CD4-positive, CD25-positive, alpha-beta regulatory T cell (primary cell): ENCODE measurements around the gene CDC123. TPM values are rescaled to one million over a fixed set of nuclear protein-coding genes. Genes with fewer than 3 reads are reported as not detected.

Experiments used
- ATAC-seq, 2 donors: fragments of 150-1000 bp; cut with Tn5 transposase; one replicate each; pipeline ENCODE4 v1.10.0; 2021; ENCODE audit warnings: low read depth in 2 of 2, moderate number of reproducible peaks in 2 of 2, moderate library complexity in 1 of 2
- DNase-seq, 3 donors: peaks; one replicate each; pipeline versions ENCODE4 v3.0.0 to v3.0.0-alpha.2; 2012 to 2022; ENCODE audit warnings: mixed read lengths in 1 of 3
- H3K27ac ChIP-seq: one replicate; pipeline ENCODE4 v1.7.0; 2013; ENCODE audit warnings: mild to moderate bottlenecking, low read length; ENCODE audit not compliant: insufficient read depth, poor library complexity, severe bottlenecking
- H3K27me3 ChIP-seq: one replicate; pipeline ENCODE4 v1.7.0; 2013; ENCODE audit warnings: low read length; ENCODE audit not compliant: control insufficient read depth, insufficient read depth
- H3K36me3 ChIP-seq: one replicate; pipeline ENCODE4 v1.7.0; 2013; ENCODE audit warnings: mild to moderate bottlenecking, low read length, moderate library complexity; ENCODE audit not compliant: control insufficient read depth, insufficient read depth
- H3K4me1 ChIP-seq: 2 replicates; pipeline ENCODE4 v1.7.0; 2013; ENCODE audit warnings: mild to moderate bottlenecking, low read length; ENCODE audit not compliant: insufficient read depth, control insufficient read depth, poor library complexity, severe bottlenecking
- H3K4me3 ChIP-seq: one replicate; pipeline ENCODE4 v1.7.0; 2013; ENCODE audit warnings: low read depth, mild to moderate bottlenecking, low read length, moderate library complexity
- H3K9me3 ChIP-seq, 2 experiments: 1 replicate in 1 of 2; 2 replicates in 1 of 2; pipeline ENCODE4 v1.7.0; 2013; ENCODE audit warnings: low read length in 2 of 2, mild to moderate bottlenecking in 1 of 2, moderate library complexity in 1 of 2; ENCODE audit not compliant: control insufficient read depth in 2 of 2
- H3K27ac Mint-ChIP-seq, 3 donors: one replicate each; pipeline ENCODE4 v1.8.0; 2020 to 2022; ENCODE audit warnings: mild to moderate bottlenecking in 3 of 3, mixed read lengths in 3 of 3, moderate library complexity in 2 of 3
- H3K27me3 Mint-ChIP-seq: one replicate; pipeline ENCODE4 v1.8.0; 2022; ENCODE audit warnings: mild to moderate bottlenecking, mixed read lengths
- H3K36me3 Mint-ChIP-seq: one replicate; pipeline ENCODE4 v1.8.0; 2020; ENCODE audit warnings: mixed read lengths
- H3K4me1 Mint-ChIP-seq, 4 donors: one replicate each; pipeline ENCODE4 v1.8.0; 2020 to 2022; ENCODE audit warnings: mixed read lengths in 4 of 4, mild to moderate bottlenecking in 1 of 4
- H3K4me3 Mint-ChIP-seq, 4 donors: one replicate each; pipeline ENCODE4 v1.8.0; 2020 to 2022; ENCODE audit warnings: mild to moderate bottlenecking in 4 of 4, mixed read lengths in 4 of 4, moderate library complexity in 3 of 4
- H3K9me3 Mint-ChIP-seq, 7 donors: one replicate each; pipeline ENCODE4 v1.8.0; 2020 to 2022; ENCODE audit warnings: mixed read lengths in 7 of 7, mild to moderate bottlenecking in 3 of 7, moderate library complexity in 2 of 7
- polyA plus RNA-seq, 4 donors: library from polyadenylated mRNA; unstranded; fragments of 300-500 nt; fragmentation: Illumina TruSeq; gene quantifications; one replicate each; pipeline ENCODE4 v1.2.3, GENCODE V29; 2021
- total RNA-seq: library from RNA; stranded (reverse); gene quantifications from one replicate; pipeline ENCODE4 v1.2.3, GENCODE V29; 2022

CDC123 gene
- total and polyA plus RNA-seq, 5 donors from 2014 or later: 50.3 to 111 (median 100) TPM

GRCh38 chr10:12251581-12251980, 55.6 kb downstream of the CDC123 start:
- Mint-ChIP-seq H3K27me3 (no peaks in the 10 kb centered on the region), H3K36me3 (peaks cover 16% of the 10 kb centered on the region), H3K4me3 (no peak overlapping the region), H3K27ac (no peak overlapping the region), H3K4me1 (no peaks in the 10 kb centered on the region), H3K9me3 (no peaks in the 10 kb centered on the region)
- Histone ChIP-seq H3K4me3 (no peak overlapping the region), H3K4me1 (no peaks in the 10 kb centered on the region), H3K27ac (no peak overlapping the region), H3K27me3 (no peaks in the 10 kb centered on the region), H3K9me3 (no peaks in the 10 kb centered on the region), H3K36me3 (peaks cover 28% of the 10 kb centered on the region)
- ATAC-seq: no peak
- DNase-seq: no peak

DNA sequence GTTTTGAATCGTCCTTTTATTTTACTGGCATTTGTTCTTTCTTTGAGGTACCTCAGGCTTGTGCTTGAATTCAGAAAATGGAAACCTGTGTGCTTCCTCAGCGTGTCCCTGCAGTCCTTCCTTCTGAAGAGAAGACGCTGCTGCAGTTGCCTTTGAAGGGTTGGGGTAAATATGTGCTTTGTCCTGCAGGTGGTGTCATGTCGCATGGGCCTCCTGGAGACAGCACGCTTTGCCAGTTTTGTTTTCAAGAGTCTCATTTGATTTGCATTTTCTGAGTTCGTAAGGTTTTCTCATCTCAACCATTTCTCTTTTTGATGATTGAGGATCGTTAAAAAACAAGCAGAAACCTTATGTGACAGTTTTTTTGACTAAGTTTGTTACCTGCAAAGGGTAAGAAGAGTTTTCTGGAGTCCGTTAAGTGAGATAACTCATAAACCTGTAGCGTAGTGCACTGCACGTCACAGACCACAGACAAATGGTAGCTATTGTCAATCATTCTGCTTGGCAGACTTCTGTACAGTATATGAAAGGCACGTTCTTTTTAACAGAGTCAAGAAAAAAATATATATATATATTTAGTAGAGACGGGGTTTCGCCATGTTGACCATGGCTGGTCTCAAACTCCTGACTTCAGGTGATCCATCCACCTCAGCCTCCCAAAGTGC, 57.0 kb downstream of the CDC123 start:
- Histone ChIP-seq H3K9me3 (no peaks in the 10 kb centered on the region), H3K27ac (no peak overlapping the region), H3K4me3 (no peak overlapping the region), H3K4me1 (no peaks in the 10 kb centered on the region), H3K36me3 (peaks cover 19% of the 10 kb centered on the region), H3K27me3 (no peaks in the 10 kb centered on the region)
- ATAC-seq (no peak), DNase-seq (peak in 1 of 3 donors; percentile 60)
- no peak overlapping the region for H3K4me3 Mint-ChIP-seq
- H3K27me3 Mint-ChIP-seq: no peaks in the 10 kb centered on the region
- H3K27ac Mint-ChIP-seq: peak overlapping the region in 1 of 3 donors; percentile 26
- H3K9me3 Mint-ChIP-seq: no peaks in the 10 kb centered on the region
- peaks cover 13% of the 10 kb centered on the region for H3K36me3 Mint-ChIP-seq
- H3K4me1 Mint-ChIP-seq: no peaks in the 10 kb centered on the region

DNA sequence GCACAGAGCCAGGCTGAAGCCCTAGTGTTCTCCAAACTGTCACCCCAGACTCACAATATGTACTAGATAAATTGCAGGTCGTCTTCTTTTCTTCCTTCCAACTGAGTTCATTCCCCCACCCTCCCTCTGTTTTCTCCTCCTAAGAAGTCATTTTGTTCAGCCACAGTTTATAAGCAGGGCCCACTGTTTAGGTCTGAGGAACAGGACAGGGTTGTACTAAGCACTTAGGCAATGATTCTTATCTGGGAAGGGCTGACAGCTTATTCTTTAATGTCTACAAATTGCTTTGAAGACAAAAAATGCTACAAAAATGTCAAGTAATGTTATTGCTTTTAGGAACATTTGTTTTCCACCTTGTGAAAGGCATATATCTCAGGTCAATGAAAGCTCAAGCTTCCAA, 59.1 kb downstream of the CDC123 start:
- DNase-seq: no peak
- Mint-ChIP-seq H3K36me3 (peaks cover 8% of the 10 kb centered on the region), H3K4me1 (no peaks in the 10 kb centered on the region), H3K9me3 (no peaks in the 10 kb centered on the region), H3K27ac (no peak overlapping the region), H3K4me3 (no peak overlapping the region), H3K27me3 (no peaks in the 10 kb centered on the region)
- peaks cover 9% of the 10 kb centered on the region for H3K36me3 ChIP-seq
- H3K9me3 ChIP-seq: no peaks in the 10 kb centered on the region
- no peaks in the 10 kb centered on the region for H3K4me1 ChIP-seq
- no peak for ATAC-seq
- H3K27me3 ChIP-seq: no peaks in the 10 kb centered on the region
- H3K4me3 ChIP-seq: no peak overlapping the region
- no peak overlapping the region for H3K27ac ChIP-seq

GRCh38 chr10:12259988-12260387, 64.0 kb downstream of the CDC123 start:
- Mint-ChIP-seq H3K27me3 (no peaks in the 10 kb centered on the region), H3K27ac (no peak overlapping the region), H3K36me3 (peaks cover 12% of the 10 kb centered on the region), H3K9me3 (no peaks in the 10 kb centered on the region), H3K4me1 (peaks cover 3 to 6% (median 4%) of the 10 kb centered on the region in 4 donors), H3K4me3 (no peak overlapping the region)
- no peak overlapping the region for H3K4me3 ChIP-seq
- no peaks in the 10 kb centered on the region for H3K9me3 ChIP-seq
- H3K4me1 ChIP-seq: peaks cover 6% of the 10 kb centered on the region
- H3K27me3 ChIP-seq: no peaks in the 10 kb centered on the region
- ATAC-seq: no peak
- no peak for DNase-seq
- no peak overlapping the region for H3K27ac ChIP-seq
- H3K36me3 ChIP-seq: no peaks in the 10 kb centered on the region

GRCh38 chr10:12262278-12262981, 66.4 kb downstream of the CDC123 start:
- H3K27ac ChIP-seq: no peak overlapping the region
- Mint-ChIP-seq H3K27ac (no peak overlapping the region), H3K4me3 (no peak overlapping the region), H3K9me3 (no peaks in the 10 kb centered on the region), H3K36me3 (peaks cover 12% of the 10 kb centered on the region), H3K4me1 (peaks cover 3 to 11% (median 5%) of the 10 kb centered on the region in 4 donors), H3K27me3 (no peaks in the 10 kb centered on the region)
- no peak overlapping the region for H3K4me3 ChIP-seq
- H3K27me3 ChIP-seq: no peaks in the 10 kb centered on the region
- no peaks in the 10 kb centered on the region for H3K9me3 ChIP-seq
- DNase-seq: no peak
- no peaks in the 10 kb centered on the region for H3K36me3 ChIP-seq
- H3K4me1 ChIP-seq: peaks cover 6% of the 10 kb centered on the region
- no peak for ATAC-seq

DNA sequence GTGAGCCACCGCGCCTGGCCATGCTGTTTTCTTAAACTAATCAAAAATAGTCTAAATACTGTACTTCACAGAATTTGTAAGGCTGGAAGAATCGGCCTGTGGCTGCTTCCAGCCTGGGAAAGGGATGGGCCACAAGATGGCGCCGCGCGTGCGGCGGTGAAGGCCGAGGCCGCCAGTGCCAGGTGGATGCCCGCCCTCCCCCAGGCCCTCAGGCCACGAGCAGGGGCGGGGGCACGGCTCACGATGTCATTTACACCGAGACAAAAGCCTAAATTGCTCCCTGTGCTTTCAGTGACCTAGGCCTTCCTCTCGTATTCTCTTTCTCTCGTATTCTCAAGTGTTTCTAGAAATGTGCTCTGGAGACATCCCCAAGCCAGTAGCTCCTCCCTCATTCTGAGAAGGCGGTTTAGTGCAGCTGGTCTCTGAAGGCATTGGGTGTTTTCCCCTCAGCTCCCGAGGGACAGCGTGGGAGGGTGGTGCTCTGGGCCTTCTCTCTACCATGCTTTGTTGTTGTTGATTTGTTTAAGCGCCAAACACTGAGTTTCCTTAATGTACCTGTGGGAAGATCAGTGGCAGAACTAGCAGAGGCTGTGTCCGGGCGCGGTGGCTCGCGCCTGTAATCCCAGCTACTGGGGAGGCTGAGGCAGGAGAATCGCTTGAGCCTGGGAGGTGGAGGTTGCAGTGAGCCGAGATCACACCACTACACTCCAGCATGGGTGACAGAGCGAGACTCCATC, 68.4 kb downstream of the CDC123 start:
- peaks cover 6% of the 10 kb centered on the region for H3K4me1 ChIP-seq
- peak overlapping the region; percentile 81 for H3K4me3 ChIP-seq
- ATAC-seq: peak; percentile 77 to 82
- peak overlapping the region; percentile 21 to 83 (median 78) for H3K4me3 Mint-ChIP-seq
- no peaks in the 10 kb centered on the region for H3K27me3 Mint-ChIP-seq
- H3K4me1 Mint-ChIP-seq: peaks cover 3 to 11% (median 5%) of the 10 kb centered on the region in 4 donors
- no peaks in the 10 kb centered on the region for H3K36me3 ChIP-seq
- H3K9me3 Mint-ChIP-seq: no peaks in the 10 kb centered on the region
- H3K9me3 ChIP-seq: no peaks in the 10 kb centered on the region
- H3K36me3 Mint-ChIP-seq: peaks cover 9% of the 10 kb centered on the region
- H3K27ac Mint-ChIP-seq: peak overlapping the region in 2 of 3 donors; percentile 81 to 98
- DNase-seq: peak; percentile 49 to 84 (median 67)
- H3K27me3 ChIP-seq: no peaks in the 10 kb centered on the region
- no peak overlapping the region for H3K27ac ChIP-seq

- H3K4me1 ChIP-seq: peaks cover 6% of the 10 kb centered on the region
- H3K4me3 ChIP-seq: no peak overlapping the region
- H3K27ac ChIP-seq: no peak overlapping the region
- no peak for ATAC-seq
- H3K27ac Mint-ChIP-seq: no peak overlapping the region
- no peaks in the 10 kb centered on the region for H3K9me3 ChIP-seq
- no peaks in the 10 kb centered on the region for H3K36me3 ChIP-seq
- no peaks in the 10 kb centered on the region for H3K36me3 Mint-ChIP-seq
- H3K4me1 Mint-ChIP-seq: peaks cover 3 to 11% (median 5%) of the 10 kb centered on the region in 4 donors
- H3K4me3 Mint-ChIP-seq: no peak overlapping the region
- no peak for DNase-seq
- no peaks in the 10 kb centered on the region for H3K27me3 Mint-ChIP-seq
- H3K9me3 Mint-ChIP-seq: no peaks in the 10 kb centered on the region
- H3K27me3 ChIP-seq: no peaks in the 10 kb centered on the region
Measured at GRCh38 chr10:12269056-12269455, 73.1 kb downstream of the CDC123 start.
